ENCODE data around the gene WTIP. TPM values are rescaled to one million over a fixed set of nuclear protein-coding genes. Genes with fewer than 3 reads are reported as not detected.
A peak's percentile ranks its signal among the peaks of the same experiment; 100 is the strongest.

The WTIP gene
- total and polyA plus RNA-seq, 2 of the 4 experiments (the other 2 are of a cell fraction) = 30.3 to 48.9 TPM

- Histone ChIP-seq H3K9ac (ENCODE audit: low read depth, low read length) (no peak overlapping the region), H3K36me3 (ENCODE audit: control insufficient read depth, insufficient read depth, low read length) (peaks cover 27% of the 10 kb centered on the region), H3K18ac (ENCODE audit: low read depth, low read length) (peak overlapping the region; percentile 13; the same call in 1 of the 2 replicates), H4K8ac (ENCODE audit: low read depth in 2 of 2, low read length in 2 of 2) (no peak overlapping the region), H2BK15ac (ENCODE audit: low read depth, low read length) (no peak overlapping the region), H3K9me3 (ENCODE audit: control insufficient read depth, insufficient read depth, low read length) (no peaks in the 10 kb centered on the region), H3K27me3 (ENCODE audit: control insufficient read depth, insufficient read depth, low read length) (no peaks in the 10 kb centered on the region), H2AFZ (replicated peaks; ENCODE audit: low read length, poor library complexity) (no peak overlapping the region), H2BK5ac (ENCODE audit: low read depth, low read length, poor library complexity, severe bottlenecking) (peak overlapping the region; percentile 36), H2AK5ac (ENCODE audit: low read depth, low read length) (no peak overlapping the region), H2BK20ac (ENCODE audit: low read depth, low read length) (no peak overlapping the region), H4K20me1 (ENCODE audit: insufficient read depth, low read length) (peaks cover 18% of the 10 kb centered on the region), H3K27ac (ENCODE audit: insufficient read depth, low read length) (peak overlapping the region; percentile 32; the same call in 1 of the 2 replicates), H3K14ac (replicated peaks; ENCODE audit: low read depth, low read length) (peak overlapping the region; percentile 12; the same call in 1 of the 2 replicates), H3K4me1 (ENCODE audit: control insufficient read depth, insufficient read depth, low read length) (peaks cover 12% of the 10 kb centered on the region), H3K4me2 (ENCODE audit: low read depth, low read length) (no peak overlapping the region; the same call in 1 of the 2 replicates), H3K4me3 (ENCODE audit: insufficient read depth, low read depth, low read length) (no peak overlapping the region), H3K4ac (ENCODE audit: low read depth, low read length) (0 out of 2 replicates have a peak overlapping the region, but pooled peaks have one; percentile 1), H4K5ac (ENCODE audit: low read depth, low read length) (no peak overlapping the region), H4K91ac (ENCODE audit: insufficient read depth, low read depth, low read length) (no peak overlapping the region), H2BK120ac (ENCODE audit: low read depth, low read length) (no peak overlapping the region), H3K23ac (ENCODE audit: low read depth, low read length) (peak overlapping the region; percentile 11; the same call in 1 of the 2 replicates), H3K56ac (ENCODE audit: extremely low read depth, insufficient read depth, low read length) (no peak overlapping the region), H3K9me1 (ENCODE audit: insufficient read depth, low read length) (peaks cover 3% of the 10 kb centered on the region), H2AK9ac (replicated peaks; ENCODE audit: low read depth, low read length, poor library complexity) (no peak overlapping the region), H3K79me1 (ENCODE audit: low read depth in 1 of 2, low read length in 2 of 2) (peaks cover 22 to 47% of the 10 kb centered on the region in 2 experiments)
- BruUV-seq (replicated peaks) = no TSS peak
- TF ChIP-seq FOS (IDR thresholded peaks at IDR 0.05; ENCODE audit: low read depth, low read length) (no peak), SMC3 (IDR thresholded peaks at IDR 0.05; ENCODE audit: low read depth, low read length) (no peak), POLR2A (IDR thresholded peaks at IDR 0.05; ENCODE audit: low read depth, low read length) (no peak), CTCF (conservative IDR thresholded peaks at IDR 0.05; ENCODE audit: low read depth, low read length) (no peak)
- ChIA-PET CTCF (interaction anchor here (1.2 kb wide), 1 partner anchor 16 kb away, joined by 5 read pairs; no protein-coding TSS in a partner anchor), POLR2A (ENCODE audit: unreplicated experiment) (no interaction called here)
- dilution Hi-C loops (cut with HindIII; ENCODE audit: low sequenced_read_pairs, unreplicated experiment) (no loop called here), in situ Hi-C loops (cut with MboI; ENCODE audit: low sequenced_read_pairs) (no loop called here), intact Hi-C loops (cut with micrococcal nuclease) (no loop called here)
- no peak for ATAC-seq (ENCODE audit: low read depth)
- no peak for DNase-seq
- 100% methylated on average over 1 of the region's 2 CpGs; no CpG with 5 or more reads in 1 of the 2 experiments for WGBS, 2 experiments (ENCODE audit: extremely low coverage in 2 of 2, insufficient read length in 1 of 2)
Measured at GRCh38 chr19:34454091-34454490, 27.5 kb upstream of the WTIP start.
